NCI-H510A treated with DMSO at 0.1 percent for 48 hours (cell line): ENCODE measurements around the gene FMO3.

Experiments
- DNase-seq: peaks from one replicate; lab custom pipeline; 2025; lab: John Stamatoyannopoulos, UW

Gene FMO3

DNA sequence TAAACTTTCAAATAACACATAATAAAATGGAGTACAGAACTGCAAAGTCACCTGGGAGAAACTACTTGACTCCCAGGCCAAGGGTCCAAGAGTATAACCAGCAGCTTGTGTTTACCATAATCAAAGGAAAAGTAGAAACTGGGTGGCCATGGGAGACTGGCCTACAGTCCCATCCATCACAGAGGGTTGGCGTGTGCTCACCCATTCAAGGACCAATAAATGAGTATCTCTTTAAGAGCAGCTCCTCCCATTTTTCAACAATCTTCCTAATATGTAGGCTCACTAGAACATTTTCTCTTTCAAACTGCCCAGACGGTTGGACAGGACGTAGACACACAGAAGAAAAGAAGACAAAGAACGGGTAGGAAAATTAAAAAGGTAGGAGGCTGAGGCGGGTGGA, at the start of gene FMO3:
Gene FMO3, plus strand, starts transcription at position 302 of the 400 bp plus-strand sequence. CDS start 1,754 bp downstream, outside the sequence.
- DNase-seq, result no peak

DNA sequence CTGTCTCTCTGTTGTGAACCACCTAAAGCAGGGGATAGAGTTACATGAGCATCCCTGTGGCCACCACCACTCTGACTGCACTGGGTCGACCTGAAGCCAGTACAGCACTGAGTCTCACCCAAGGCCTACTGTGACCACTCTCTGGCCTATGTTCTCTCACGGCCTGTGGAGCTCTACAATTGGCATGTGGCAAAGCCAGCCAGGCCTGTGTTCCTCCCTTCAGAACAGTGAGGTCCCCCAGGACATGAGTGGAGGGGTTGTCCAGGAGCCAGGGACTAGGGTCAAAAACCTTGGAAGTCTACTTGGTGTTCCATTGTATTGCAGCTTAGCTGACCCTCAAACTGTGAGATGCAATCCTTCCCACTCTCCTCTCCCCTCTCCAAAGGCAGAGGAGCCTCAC, 42.7 kb upstream of the FMO3 start:
- no peak for DNase-seq

DNA sequence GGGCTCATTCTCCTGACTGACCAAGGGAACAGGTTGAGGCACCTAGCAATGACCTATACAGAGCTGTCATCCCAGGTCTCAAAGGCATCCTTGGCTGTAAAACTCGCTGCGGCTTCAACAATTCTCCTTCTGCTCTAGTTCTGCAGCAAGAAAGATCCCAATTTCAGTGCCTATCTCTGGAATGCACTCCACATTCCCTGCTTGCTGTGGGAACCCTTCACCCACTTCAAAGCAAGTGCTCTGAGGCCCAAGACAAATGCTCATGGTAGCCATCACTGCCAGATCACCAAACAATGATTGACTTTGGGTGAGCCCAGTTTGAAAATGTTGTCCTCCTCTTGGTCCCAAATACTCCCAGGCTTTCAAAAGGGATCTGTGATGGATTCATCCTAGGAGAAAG, 37.7 kb upstream of the FMO3 start:
- DNase-seq, result no peak

DNA sequence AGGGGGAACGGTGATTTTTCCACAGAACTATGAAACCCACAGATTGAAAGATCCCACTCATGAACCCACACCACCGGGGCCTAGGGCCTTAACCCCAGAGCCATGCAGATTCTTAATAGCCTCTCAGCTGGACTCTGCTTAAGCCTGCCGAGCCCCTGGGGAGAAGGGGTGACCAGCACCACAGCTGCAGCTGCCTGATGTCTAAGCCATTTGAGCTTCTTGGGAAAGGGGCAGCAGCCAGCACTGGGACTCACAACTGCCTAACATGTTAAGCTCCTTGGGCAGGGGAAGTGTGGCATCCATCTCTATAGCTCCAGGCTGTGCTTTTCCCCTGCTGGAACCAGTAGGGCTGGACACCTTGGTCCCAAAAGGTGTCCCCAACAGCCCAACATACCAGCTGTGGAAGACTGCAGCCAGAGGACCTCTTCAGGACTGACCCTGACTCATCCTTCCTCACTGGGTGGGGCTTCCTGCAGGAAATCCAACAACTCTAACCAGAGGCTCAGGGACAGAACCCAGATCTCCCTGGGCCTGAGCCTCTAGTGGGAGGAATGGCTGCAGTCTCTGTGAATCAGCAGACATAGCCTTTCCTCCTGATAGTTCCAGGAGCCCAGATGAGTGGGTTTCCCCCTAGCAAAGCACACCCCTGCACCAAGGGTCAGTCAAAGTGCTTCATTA, 34.6 kb upstream of the FMO3 start:
- no peak for DNase-seq

DNA sequence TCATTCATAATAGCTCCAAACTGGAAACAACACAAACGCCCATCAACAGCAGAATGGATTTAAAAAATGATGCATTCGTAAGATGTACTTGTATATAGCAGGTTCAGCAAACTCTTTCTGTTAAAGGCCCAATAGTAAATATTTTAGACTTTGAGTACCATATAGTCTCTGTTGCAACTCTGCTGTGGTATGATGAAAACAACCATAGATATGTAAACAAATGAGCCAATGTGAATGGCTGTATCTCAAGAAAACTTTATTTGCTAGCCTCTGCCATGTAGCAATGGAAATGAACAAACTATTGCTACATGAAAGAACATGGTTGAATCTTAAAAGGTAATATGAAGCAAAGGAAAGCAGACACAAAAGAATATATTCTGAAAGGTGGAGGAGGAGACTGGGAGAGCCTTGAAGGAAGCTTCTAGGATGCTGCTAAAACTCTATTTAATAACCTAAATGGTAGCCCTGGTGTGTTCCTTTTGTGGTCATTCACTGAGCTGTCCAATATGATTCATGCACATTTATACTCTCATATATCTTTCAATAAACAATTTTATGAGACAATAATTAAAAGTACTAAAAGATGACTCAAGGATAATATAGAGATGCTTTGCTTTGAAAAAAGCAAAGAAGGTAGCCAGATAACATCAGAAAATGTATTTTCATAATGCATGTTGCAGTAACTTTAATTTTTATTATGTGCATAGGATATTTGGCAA, 29.1 kb upstream of the FMO3 start:
- no peak for DNase-seq

DNA sequence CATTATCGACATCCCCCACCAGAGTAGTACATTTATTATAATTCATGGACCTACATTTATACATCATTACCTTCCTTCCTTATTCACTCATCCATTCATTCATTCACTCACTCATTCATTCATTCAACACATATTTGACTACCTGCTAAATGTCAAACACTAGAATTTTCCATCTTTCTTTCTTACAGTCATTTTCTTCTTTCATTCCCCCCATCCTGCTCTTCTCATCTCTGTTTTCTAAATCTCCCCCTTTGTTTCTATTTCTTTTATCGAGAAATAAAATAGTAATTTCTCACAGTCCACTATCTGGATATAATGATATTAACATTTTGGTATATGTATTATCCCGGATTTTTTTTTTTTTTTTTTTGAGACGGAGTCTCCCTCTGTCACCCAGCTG, 27.8 kb upstream of the FMO3 start:
- DNase-seq, result no peak

DNA sequence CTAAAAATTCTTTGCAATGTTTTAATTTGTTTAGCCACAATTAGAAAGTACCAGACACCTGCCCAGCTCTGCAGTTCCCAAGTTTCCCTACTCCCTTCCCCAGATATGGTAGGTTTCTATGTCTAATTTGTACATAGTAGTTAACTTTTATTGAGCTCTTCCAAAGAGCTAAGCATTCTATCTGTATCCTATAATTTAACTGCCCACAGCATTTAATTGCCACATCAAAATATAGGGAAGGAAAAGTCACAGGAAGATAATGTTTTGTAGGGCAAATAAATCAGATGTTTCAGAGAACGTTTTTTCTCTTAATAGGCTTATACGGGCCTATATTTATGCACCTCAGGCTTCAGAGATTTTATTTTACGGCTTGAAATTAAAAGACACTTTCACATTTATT, 15.7 kb upstream of the FMO3 start:
- DNase-seq, result no peak

DNA sequence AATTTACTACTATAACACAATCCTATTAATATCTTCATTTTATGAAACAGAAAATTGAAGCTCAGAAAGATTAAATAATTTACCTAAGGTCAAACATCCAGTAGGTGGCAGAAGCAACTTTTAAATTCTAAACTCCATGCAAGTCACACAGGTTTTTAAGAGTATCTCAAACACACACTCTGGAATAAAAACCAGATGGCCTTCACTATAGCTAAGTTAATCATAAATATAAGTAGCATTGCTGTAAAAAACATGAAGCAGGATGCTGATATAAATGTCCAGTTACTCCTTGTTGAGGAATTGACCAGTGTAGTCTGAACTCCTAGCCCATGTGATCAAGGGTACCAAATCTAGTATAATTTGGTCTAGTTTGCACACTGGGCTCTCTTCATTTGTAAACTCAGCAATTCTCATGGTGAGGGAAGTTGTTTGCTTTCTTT, 9.4 kb upstream of the FMO3 start:
- peak; percentile 64 for DNase-seq

DNA sequence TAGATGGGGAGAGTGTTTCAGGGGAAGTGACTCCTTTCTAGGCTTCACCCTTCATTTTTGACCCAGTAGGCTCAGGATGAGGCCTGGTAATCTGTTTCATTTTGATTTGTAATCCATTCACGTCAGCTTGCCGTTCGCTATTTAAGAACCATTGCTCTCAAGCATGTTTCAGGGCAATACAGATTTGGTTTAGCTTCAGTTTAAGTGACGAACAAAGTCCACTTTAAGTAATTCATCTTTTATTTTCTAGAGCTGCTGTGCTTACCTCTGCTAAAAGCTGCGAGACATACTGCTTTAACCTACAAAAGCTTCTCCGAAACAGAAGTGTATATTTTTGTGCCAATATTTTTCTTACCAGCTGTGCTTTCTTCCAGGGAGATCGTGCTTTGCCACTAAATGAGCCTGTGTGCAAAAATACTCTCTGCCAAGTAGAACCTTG, 8.9 kb upstream of the FMO3 start:
- DNase-seq, result no peak

DNA sequence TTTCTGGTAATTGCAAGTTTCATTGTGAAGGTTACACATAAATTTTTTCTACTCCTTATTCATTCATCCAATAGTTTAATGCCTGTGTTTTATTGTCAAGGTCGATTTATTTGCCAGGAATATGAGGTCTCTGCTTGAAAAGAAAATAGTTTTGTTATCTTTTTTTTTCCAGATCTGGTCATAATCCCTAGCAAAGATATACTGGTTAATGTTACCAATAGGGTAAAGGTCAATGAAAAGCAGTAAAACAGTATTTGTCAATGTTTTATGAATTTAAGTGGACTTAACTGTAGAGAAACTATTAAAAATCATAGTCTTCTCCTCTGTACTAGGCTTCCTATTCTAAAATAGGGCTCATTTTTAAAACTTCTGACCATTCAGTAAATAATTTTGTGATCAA, 8.1 kb upstream of the FMO3 start:
- no peak for DNase-seq

DNA sequence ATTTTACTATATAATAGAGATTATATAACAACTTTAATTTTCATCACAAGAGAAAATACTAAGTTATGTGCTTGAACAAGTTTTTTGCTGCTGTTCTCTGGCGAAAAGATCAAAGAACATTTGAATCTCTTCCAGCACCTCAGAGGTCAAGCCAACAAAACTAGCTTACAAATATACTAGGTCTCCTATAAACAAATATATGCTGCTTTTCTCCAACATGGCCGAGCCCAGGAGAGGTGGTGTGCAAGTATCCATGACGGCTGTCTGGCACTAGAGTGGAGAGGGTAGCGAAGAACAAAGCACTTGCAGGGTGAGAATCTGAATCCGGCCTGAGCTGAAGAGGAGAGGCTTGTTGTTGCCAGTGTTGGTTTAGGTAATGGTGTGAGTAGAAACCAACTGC, 7.5 kb upstream of the FMO3 start:
- DNase-seq, result peak; percentile 94

DNA sequence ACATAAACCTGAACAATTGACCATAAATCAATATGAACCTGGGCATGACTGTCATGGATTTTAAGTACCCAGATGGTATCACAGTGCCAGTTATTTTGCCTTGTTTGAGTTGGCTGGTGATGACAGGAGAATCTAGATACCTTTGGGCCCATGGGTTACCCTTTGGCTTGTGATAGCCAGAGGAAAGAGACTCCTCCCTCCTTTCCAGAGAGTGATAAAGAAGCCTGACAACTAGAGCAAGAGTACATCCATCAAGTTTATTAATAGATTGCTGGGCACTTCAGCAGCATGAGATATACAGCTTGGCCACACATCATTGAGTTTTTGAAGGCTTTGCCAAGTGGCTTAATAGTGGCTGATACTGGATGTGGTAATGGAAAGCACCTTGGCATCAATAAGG, 6.6 kb upstream of the FMO3 start:
- peak; percentile 93 for DNase-seq

DNA sequence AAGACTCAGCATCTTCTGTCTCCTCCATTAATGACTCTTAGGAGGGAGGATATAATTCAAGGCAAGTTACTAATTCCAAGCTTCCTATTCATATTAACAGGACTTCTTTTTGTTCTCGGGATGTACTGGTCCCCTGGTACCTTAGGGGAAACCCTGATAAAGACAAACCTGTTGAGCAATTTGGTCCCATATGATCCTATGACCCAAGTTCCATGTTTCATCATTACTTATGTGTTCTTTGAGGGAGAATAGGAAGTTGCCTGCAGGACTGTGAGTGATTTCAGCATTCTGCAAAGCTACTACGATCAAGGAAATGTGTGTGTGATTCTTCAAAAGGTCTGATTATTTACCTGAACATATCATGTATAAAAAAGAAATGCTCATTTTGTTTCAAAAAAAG, 5.8 kb upstream of the FMO3 start:
- DNase-seq, result no peak

DNA sequence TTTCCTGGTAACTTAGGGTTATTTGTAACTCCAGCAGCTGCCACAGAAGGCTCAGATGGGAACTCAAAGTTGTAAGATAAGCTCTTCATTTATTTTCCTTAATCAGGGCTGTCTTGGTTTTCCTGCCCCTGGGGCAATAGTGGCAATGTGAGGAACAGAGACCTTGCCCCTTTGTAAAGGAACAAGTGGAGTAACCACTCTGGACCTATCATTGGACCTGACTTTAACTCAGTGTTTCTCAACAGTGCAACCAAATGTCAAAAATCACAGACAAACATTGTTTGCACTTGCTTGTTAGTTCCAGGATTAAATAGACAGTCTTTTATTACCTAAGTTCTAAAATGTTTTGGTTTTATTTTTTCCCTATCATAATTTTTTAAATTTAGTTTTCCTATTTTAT, 2.8 kb upstream of the FMO3 start:
- DNase-seq, result no peak

DNA sequence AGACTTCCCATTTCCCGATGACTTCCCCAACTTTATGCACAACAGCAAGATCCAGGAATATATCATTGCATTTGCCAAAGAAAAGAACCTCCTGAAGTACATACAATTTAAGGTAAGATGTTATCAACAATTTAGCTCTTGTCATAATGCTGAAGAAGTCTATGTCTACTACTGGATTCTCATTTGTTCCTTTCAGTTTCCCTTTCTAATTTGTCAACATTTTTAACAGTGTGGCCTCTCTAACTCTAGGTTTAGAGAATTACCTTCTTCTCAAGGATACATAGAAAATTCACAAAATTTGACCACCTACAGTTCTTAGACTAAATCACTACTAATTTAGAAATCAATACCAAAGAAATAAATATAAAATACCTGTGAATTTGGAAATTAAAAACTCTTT, 13.2 kb downstream of the FMO3 start:
- no peak for DNase-seq

DNA sequence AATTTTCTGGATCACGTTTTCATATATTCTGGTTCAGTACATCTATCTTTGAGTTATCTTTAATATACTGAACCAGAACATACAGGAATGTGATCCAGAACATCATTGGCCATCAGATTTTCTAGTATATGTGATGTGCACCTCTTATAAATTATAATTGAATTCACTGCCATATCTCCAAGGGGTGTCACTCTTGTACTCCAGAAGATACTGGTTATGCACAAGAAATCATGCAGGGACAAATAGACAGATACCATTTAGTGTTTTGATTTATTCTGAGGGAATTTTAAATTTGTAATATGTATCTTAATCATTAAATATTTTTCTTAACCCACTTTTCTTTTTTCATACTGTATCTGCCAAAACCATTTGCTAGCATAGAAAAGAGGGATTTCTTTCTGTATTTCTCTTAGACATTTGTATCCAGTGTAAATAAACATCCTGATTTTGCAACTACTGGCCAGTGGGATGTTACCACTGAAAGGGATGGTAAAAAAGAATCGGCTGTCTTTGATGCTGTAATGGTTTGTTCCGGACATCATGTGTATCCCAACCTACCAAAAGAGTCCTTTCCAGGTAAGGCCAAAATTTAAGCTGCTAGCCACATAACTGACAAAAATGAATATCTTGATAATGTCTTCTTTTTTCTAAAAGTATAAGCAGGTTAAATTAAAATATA, 16.7 kb downstream of the FMO3 start:
- no peak for DNase-seq

DNA sequence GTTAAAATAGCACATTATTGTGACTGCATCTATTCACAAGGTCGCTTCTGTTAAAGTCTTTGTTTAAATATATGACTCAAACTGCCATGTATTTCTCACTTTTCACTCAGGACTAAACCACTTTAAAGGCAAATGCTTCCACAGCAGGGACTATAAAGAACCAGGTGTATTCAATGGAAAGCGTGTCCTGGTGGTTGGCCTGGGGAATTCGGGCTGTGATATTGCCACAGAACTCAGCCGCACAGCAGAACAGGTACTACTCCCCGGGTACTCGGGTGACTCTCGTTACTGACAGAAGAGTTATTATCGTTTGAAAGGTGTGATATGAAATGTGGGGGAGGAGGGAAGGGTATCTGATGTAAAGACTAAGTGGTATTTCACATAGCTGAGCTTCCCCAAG, 17.3 kb downstream of the FMO3 start:
- DNase-seq, result no peak

DNA sequence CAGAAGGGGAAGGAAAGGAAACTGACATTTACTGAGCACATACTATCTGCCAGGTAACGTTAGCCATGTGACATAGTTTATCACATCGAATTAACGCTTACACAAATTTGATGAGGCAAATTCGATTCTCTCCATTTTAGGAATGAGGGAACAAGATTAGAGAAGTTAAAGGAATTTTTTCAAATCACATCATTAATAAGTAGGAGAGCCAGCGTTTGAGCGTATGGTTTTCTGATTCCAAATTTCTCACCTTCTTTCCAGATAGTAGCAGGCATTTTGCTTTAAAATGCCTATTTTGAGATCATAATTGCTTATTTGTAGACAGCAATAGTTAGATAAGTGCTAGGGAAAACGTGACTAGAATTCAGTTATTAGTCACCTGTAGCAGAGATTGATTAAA, 19.3 kb downstream of the FMO3 start:
- no peak for DNase-seq

DNA sequence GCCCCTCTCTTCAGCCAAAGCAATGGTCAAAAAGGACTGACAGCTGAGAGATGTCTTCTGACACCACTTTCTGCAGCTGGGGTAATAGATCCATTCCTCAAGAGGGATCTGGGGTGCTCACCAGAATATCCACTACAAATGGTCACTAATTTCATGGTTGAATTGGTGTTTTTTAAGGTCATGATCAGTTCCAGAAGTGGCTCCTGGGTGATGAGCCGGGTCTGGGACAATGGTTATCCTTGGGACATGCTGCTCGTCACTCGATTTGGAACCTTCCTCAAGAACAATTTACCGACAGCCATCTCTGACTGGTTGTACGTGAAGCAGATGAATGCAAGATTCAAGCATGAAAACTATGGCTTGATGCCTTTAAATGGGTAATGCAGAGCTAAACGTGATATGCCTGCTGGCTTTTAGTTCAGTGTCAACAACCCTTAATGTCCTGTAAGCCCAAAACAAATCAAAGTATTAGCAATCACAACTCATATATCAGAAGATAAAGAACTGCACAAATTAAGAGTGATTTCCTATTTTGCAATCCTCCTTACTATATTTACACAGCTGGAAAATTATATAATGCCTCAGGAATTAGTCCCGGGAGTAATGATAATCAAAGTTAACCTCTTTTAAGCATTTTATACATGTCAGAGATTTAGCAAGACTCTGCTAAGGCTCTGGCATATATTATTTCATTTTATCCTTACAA, 20.1 kb downstream of the FMO3 start:
- no peak for DNase-seq

DNA sequence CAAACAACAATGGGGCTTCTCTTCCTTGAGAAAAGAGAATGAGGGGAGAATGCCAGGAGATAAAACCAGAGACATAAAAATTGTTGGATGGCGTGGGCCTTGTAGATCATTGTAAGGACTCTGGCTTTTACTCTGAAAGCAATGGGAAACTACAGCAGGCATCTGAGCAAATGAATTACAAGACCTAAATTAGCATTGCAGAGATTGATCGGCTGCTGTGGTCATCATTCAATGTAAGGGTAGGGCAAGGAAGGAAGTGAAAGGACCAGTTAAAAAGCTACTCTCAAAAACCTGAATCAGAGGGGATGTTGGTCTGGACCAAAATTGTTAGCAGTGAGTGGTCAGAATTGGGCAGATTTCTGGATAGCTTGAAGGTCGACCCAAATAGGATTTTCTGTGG, 21.4 kb downstream of the FMO3 start:
- DNase-seq, result no peak

DNA sequence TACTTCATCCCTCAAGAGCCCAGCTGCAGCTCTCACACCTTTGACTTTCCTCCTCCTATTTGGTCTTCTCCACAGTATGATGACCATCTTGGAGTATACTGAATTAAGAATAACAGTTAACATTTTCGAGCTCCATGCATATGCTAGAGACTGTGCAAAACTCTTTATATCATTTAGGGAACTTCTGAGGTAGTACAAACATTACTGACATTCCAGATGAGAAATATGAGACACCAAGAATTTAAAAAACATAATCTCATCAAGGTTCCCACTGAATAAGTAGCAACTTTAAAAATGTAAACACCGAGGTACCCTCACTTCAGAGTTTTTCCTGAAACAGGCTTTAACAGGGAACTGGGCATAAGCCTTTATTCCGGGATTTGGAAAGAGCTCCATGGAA, 22.7 kb downstream of the FMO3 start:
- DNase-seq, result no peak

DNA sequence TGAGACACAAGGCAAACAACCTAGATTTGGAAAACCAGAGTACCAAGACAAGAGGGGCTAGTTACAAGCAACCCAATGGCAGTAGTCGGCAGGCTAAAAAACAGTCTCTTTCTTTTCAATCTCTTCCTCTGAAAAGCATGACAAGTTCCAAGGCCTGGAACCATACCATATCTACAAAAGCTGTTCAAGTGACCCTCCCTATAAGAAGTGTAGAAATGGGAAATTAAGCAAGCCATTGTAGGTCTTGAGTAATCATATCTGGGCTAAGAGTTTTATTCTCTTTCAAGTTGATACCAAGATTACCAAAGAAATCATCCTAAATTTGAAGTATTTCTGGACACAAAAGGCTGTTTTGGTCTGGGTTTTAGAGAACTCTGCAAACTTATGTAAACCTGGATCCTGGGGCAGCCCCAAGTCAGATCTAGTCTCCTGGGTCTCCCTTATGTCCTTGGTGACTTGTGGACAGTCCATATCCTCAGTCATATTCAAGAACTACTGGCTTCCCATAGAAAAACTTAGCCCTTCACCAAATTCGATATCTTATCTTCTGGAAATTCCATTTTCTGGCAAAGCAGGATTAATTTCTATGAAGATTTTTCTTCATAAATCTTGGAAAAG, 24.7 kb downstream of the FMO3 start:
- DNase-seq, result no peak
